ENCODE results near the gene KIF11.

DNA sequence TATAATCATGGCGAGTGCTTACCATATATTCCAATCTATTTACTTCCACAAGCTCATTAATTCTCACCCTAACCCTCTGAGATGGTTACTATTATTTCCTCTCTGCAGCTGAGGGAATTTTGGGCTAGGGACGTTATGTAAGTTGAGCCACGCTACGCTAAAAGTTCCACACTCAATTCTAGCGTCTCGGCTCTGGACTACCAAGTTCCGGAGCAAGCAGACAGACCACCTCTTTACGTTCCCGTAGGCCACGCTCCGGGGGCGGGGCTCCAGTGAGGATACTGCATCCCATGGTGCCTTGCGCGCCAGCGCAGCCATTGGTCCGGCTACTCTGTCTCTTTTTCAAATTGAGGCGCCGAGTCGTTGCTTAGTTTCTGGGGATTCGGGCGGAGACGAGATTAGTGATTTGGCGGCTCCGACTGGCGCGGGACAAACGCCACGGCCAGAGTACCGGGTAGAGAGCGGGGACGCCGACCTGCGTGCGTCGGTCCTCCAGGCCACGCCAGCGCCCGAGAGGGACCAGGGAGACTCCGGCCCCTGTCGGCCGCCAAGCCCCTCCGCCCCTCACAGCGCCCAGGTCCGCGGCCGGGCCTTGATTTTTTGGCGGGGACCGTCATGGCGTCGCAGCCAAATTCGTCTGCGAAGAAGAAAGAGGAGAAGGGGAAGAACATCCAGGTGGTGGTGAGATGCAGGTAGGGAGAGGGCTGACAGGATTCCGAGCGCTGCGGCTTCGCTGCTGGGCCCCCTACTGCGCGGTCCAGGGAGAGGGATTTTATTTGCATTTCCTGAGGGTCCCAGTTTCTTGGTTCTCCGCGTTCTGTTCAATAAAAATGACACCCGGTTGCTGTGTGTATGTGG lies at the start of gene KIF11:
- no peak for TF ChIP-seq NFRKB (IDR thresholded peaks at IDR 0.05)
- no peak for TF ChIP-seq FOXK2 (IDR thresholded peaks at IDR 0.05)
- no peak for TF ChIP-seq HDGF (IDR thresholded peaks at IDR 0.05; ENCODE audit: borderline replicate concordance)
